CD4-positive, alpha-beta T cell treated with Interleukin-15 for 1 hour (primary cell): ENCODE data around the gene CD69.

ENCODE experiments used
- DNase-seq: peaks from one replicate; pipeline ENCODE4 v3.0.0-alpha.2; 2020

Gene CD69

GRCh38 chr12:9779209-9779608 lies 18.5 kb upstream of the CD69 start:
- no peak for DNase-seq

GRCh38 chr12:9776781-9777180 lies 16.1 kb upstream of the CD69 start:
- no peak for DNase-seq

- no peak for DNase-seq
Observed at GRCh38 chr12:9773216-9773877, 12.6 kb upstream of the CD69 start.

DNA sequence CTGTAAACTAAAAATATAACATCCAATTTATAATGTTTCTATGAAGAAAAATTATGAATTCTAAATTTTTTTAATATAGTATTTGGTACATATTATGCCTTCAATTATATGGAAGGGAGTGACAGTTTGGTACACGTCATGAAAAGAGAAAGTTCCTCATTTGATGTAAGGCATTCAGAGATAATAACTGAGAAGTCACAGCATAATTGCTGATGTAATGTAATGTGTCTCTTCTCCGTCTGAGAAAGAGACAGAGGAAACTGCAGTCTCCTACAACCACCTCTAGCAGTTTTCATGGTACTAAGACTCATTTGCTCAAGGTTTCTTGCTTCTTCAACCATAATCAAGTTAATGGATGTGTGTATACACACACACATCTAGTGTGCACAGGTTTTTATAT lies 2.3 kb upstream of the CD69 start:
- no peak for DNase-seq

DNA sequence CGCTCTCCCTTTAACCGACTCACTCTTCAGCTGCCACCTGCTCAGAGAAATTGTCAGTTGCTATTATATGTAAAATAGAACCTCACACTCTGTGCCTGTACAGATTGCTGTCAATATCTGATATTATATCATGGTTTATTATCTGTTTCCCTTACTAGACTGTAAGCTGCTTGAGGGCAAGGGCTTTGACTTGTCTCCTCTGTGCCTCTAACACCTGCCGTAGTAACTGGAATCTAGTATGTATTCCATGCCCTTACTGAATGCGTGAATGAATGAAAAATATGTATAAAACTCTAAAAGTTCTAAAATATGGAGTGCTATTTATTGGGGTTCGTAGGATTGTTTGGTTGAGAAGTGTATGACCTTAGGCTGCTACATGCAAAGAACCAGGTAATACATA lies 1.7 kb upstream of the CD69 start:
- DNase-seq, result no peak

- DNase-seq, result peak; percentile 20
Observed at GRCh38 chr12:9761419-9761781, 699 bp upstream of the CD69 start.

- DNase-seq, result no peak
Observed at GRCh38 chr12:9760120-9760519, 581 bp downstream of the CD69 start.

- DNase-seq, result no peak
Observed at GRCh38 chr12:9759694-9760093, 1.0 kb downstream of the CD69 start.

- DNase-seq, result no peak
Observed at GRCh38 chr12:9758119-9758518, 2.6 kb downstream of the CD69 start.

DNA sequence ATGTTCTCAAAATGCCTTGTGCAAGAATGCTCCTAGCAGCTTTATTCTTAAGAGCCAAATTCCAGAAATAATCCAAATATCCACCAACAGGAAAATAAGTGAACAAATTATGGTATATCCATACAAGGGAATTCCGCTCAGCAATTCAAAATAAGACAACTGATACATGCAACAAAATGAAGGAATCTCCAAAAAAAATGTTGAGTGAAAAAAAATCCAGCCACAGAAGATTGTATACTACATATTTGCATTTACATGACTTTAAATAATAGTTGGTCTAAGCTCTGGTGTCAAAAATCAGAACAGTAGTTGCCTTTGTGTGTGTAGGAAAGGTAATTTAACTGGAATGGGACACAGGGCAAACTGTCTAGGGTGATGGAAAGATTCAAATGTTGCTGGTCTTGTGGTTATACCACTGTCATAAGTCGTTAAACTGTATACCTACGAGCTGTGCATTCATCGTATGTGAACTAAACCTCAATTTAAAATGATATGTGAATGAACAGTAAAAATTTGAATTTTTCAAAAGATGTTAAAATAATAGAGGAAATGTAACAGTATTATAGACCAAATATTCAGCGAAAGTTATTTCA lies 3.2 kb downstream of the CD69 start:
- DNase-seq, result no peak

DNA sequence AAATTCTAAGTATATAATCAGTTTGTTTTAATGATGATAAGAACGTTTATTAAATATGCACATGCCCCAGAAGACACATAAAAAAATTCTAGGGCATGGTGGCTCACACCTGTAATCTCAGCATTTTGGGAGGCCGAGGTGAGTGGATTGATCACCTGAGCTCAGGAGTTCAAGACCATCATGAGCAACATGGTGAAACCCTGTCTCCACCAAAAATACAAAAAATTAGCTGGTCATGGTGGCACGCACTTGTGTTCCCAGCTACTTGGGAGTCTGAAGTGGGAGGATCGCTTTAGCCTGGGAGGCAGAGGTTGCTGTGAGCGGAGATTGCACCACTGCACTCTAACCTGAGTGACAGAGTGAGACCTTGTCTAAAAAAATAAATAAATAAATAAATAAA lies 4.0 kb downstream of the CD69 start:
- peak; percentile 37 for DNase-seq

GRCh38 chr12:9756170-9756569 lies 4.5 kb downstream of the CD69 start:
- DNase-seq, result no peak

GRCh38 chr12:9755567-9755966 lies 5.1 kb downstream of the CD69 start:
- DNase-seq, result no peak

GRCh38 chr12:9755035-9755434 lies 5.7 kb downstream of the CD69 start:
- DNase-seq, result no peak

- no peak for DNase-seq
Observed at GRCh38 chr12:9754099-9754927, 6.4 kb downstream of the CD69 start.

- DNase-seq, result no peak
Observed at GRCh38 chr12:9753498-9753897, 7.2 kb downstream of the CD69 start.

DNA sequence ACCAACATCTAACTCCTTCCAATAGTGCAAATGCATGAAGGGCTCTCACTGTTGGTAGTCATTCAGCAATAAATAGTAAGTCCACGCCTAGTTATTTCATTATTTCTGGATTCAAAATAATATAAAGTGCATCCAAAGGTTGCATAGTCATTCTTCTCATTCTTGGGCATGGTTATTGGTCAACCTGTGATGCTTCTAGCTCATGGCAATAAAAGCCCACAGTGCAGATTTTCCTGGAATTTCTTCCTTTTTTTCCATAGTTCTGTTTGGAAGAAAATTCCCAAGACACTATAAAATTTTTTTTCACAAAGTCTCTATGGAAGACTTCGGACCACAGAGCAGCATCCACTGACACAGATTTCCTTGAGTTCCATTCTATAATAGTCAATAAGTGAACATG lies 7.6 kb downstream of the CD69 start:
- DNase-seq, result no peak

GRCh38 chr12:9752145-9752933 lies 8.4 kb downstream of the CD69 start:
- no peak for DNase-seq

DNA sequence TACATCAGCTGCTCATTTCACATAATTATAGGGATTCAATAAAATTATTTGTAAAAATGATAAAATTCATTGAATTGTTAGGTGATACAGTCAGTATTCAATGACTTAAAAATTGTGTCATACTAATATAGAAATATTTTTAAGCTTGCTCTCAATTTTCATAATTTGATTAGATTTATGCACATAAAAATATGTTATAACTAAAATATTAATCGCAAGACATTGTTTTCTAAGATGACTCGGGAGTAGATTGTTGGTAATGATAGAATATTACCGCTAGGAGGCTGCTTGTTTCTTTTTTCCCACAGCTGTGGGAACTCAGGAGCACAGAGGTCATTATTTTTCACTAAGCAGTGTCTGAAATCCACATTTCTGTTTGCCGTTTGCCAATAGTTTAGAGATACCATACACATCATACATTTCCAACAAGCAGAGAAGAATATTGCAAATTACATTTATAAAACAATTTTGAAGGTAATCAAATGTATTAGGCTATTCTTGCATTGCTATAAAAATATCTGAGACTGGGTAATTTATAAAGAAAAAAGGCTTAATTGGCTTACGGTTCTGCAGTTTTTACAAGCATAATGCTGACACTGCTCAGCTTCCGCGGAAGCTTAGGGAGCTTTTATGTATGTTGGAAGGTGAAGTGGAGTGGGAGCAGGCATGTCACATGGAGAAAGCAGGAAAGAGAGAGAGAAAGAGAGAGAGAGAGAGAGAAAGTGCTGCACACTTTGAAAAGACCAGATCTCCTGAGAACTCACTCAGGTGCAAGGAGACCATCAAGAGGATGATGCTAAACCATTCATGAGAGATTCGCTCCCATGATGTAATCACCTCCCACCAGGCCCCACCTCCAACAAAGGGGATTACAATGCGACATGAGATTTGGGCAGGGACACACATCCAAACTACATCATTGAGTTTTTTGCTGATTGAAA lies 9.2 kb downstream of the CD69 start:
- DNase-seq, result peak; percentile 86

DNA sequence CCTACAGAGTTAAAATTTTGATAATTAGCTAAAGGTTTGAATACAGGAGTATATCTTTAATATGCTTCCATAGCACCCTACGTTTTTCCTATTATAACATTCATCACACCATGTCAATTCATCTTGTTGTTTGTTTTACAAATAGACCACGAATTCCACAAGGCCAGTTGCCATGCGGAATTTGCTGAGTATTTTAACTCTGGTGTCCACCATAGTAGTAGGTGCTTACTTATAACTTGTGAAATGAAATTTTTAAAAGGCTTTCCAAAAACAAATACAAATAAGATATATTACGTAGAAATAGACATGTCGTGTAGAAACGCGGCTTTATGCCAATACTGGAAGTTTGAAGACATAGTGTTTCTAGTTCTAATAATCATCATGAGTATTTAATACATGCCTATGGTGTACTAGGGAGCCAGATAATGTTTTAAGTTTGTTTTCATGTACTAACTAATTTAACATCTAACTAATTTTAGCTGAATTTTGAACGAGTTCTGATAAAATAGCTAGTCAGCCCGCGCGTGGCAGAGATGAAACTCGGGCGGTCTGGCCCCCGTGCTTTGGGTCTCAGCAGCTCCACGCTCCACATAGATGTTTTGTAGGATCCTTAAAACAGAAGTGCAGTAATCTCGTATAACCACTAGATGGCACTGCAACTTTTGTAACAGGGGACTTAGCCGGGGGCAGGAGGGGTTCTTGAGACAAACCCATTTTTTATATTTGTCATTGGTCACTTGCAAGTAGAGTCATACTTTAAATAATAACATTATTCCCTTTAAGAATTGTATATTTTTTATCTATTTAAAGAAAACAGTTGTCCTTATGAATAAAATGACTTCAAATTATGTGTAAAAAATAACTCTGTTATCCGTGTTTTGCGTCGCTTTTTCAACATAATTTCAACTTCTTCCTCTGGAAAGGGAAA lies 10.2 kb downstream of the CD69 start:
- DNase-seq, result peak; percentile 81

DNA sequence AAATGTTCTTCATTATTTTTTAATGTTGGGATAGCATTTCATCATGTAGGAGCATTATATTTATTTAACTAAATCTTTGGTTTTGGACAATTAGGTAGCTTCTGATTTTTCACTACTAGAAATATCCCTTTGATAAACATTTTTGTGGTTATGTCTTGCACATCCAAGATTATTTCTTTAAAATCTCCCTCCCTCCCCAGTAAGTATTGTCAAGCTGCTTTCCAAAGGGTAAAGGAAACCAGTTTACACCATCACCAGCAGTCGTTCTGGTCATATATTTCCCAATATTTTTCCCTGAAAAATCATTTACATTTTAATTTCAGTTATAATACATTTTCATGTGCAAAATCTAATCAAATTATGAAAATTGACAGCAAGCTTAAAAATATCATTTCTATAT lies 11.1 kb downstream of the CD69 start:
- no peak for DNase-seq
